NCI-H526 (cell line): Measurements from ENCODE around the gene TSNAX.

Source experiments
- DNase-seq, 2 experiments: peaks; one replicate each; lab custom pipeline; 2025; lab: John Stamatoyannopoulos, UW

TSNAX gene

DNA sequence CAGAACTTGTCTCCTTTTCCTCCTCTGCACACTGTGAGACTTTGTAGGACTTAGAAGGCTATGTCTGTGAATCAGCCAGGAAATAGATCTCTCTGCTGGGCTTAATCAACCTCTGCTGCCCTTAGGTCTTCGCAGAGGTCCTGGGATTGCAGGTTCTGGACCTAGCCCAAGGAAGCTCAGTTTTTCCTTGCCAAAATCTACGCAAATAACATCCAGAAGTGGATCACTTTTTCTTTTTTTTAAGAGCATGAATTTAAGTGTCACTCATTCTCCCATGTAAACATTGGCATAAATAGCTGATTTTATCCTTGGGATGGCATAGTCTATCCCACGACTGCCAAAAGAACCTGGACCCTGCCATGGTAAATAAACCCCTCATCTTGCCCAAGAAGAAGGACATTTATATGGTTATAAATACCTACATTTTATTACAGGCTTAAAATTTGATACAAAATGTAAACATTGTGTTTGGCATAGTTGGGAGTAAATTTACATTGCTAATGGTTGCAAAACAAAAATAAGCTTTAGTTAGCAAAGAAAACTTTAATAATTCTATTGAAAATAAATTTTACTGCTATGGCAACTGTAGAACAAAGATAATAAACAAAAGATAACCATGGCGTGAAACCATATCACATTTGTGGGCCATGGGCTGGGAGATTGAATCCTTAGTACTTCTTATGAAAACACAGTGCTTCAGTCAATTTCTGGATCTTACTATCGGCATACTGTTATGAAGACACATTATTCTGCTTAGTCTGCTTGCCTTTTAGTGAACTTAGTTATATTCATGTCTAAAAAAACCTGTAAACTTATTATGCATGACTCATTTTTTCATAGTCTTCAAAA is 73.6 kb downstream of the TSNAX start:
- DNase-seq = no peak

DNA sequence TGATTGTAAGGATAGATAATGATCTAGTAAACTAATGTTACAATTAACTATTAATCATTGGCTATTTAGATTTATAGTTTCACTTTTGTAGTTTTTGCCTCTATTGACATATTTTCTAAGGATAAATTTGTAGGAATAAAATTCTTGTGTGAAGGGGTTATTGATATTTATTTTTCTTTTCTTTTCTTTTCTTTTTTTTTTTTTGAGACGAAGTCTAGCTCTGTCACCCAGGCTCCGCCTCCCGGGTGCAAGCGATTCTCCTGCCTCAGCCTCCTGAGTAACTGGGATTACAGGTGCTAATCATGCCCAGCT is 74.2 kb downstream of the TSNAX start:
- no peak for DNase-seq

DNA sequence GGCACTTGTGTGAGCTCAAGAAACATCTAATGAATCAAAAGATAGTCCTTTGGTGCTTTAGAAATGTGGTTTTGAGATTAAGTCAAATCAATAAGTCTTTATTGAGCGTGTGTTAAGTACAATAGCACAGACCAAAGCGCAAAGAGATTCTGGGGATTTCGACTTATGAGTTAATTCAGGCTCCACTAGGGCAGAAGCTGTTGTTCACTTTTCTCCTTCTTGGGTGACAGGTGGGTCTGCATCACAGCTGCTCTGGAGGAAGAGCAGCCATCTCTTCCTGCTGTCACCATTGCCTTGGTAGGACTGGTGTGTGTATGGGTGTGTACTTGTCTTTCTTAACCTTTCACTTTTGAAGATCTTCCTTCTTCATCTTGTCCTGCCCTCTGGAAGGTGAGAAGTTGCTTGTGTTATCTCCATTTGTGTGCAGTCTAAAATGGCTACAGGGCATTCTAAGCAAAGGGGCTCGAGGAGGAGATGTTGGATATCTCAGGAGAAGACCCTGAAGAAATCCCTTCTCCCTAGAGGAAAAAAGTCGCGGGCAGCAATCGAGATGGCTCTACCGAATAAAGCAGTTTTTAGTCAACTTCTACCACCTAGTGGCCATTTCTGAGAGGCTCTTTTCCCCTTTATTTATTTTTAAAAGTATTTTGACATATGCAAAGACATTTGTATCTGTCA is 75.3 kb downstream of the TSNAX start:
- DNase-seq = peak; percentile 21 to 61

DNA sequence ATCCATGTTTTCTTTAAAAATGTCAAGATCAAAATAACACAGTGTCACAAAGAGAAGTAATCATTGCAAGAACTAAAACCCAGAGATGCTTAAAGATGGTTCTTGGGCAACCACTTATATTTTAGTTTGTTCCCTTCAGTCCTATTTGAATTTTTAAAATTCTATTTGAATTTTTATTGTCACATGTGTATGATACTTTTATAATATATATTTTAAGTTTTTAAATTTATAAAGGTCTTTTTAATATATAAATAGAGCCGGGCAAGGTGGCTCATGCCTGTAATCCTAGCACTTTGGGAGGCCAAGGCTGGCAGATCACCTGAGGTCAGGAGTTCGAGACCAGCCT is 75.8 kb downstream of the TSNAX start:
- DNase-seq = no peak

DNA sequence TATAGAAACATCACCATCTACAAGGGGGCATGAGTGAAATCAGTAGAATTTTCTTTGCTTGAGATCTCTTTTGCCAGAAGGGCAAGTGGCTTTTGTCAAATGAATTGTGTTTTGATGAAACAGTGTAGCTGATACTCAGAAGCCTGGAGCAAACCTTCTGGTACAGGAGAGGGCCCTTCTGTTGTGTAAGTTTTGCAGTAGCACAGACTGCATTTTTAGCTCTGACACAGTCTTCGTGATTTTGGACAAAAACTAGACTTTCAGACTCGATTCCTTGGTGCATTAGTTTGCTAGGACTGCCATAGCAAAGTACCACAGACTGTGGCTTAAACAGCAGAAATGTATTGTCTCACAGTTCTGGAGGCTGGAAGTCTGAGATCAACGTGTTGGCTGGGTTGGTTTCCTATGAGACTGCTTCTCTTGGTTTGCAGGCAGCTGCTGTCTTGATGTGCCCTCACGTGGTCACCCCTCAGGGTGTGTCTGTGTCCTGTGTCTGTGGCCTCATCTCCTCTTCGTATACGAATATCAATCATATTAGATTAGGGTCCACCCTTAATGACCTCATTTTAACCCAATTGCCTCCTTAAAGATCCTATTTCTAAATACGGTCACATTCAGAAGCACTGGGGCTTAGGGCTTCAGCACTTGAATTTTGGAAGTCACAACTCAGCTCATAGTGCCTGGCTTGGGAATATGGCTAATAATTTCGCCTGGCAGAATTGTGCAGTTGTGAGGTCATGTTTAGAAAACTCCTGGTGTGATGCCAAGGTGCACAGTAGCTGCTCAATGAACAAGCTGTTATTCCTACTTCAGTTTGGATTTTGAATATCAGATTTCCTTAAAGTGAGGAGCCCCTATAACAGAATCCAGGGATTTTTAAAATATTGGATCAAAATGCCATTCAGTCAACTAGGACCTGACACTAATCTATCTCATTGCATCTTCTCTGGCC is 77.0 kb downstream of the TSNAX start:
- no peak for DNase-seq

DNA sequence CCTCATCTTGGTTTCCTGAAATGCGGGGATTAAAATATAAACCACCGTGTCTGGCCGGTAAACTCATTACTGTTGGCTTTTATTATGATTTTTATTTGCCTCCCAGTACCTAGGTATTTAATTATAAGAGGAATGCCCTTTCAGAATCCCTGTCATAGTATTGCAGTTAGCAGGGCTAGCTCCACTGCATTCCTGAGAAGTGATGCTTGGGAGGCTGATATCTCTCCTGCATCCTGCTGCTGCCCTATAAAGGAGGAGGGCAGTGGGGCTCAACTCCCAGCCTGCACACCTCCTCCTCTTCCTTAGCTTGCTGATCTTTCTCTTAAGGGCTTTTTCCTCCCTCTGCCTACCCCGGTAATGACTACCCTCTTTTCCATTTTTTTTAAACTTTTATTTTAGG is 78.2 kb downstream of the TSNAX start:
- DNase-seq = no peak

DNA sequence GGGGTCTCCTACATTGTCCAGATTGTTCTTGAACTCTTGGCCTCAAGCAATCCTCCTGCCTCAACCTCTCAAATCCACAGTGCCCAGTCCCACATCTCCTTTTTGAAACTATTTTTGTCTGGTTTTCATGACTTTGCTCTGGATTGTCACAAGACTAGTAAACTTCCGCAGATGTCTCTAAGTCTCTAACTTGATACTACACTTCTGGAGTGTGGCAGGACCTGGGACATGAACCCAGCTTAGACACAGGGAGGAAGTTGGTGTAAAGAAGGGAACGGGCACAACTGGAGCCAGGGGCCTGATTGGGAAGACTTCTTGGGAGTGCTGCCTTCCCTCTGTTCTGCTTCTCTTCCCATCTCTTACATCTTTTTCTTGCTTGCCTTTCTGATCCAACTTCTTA is 81.9 kb downstream of the TSNAX start:
- no peak for DNase-seq

DNA sequence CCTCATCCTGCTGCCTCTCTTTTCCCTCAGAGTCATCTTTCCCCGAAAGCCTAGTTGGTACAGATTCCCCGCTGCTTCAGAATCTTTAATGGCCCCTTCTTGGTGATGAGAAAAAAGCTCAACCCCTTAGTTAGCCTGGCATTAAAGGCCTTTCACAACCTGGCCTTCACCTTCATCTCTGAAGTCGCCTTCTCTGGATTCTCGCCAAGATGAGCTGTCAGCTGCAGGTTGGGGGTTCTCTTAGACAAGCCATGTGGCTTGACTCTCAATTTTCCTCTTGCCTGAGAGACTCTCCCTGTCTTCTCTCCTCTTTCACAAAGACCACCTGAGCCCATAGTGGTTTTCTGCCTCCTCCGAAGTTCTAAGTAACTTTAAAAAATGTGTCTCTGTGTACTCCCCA is 82.6 kb downstream of the TSNAX start:
- DNase-seq = no peak

DNA sequence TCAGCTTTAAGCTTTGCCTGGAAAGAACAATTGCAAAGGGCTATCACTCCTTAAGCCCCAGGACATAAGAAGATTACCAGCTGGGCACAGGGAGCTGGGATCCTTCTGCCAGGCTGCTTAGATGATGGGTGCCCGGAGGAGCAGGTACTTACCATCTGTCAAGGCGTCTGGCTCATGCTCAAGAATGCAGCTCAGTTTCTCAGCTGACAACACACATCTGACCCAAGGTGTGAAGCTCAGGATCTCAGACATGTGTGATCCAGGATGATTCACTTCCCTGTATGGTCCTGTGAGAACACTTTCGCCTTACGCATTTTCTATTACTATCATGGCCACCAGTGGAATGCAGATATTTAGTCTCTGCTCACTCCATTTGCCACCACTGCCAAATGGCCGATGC is 83.4 kb downstream of the TSNAX start:
- no peak for DNase-seq

DNA sequence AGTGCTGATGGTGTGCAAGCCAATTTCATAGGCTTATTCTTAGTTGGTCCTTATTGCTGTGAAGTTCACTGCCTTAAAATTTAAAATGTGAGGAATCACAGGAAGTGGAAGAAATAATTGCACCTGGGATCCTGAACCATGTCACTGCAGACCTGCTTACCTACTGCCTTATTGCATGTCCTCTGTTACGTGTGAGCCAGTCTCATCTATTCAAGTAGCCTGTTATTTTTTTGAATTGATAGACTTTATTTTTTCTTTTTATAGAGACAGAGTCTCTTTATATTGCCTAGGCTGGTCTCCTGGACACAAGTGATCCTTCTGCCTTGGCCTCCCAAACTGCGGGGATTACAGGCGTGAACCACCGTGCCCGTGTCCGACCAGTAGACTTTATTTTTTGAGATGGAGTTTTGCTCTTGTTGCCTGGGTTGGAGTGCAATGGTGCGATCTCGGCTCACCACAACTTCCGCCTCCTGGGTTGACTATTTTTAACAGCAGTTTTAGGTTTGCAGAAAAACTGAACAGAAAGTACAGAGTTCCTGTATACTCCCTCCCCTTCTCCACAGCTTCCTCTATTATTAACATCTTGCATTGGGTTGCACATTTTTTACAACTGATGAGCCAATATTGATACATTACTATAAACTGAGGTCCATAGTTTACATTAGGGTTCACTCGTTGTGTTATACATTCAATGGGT is 84.1 kb downstream of the TSNAX start:
- no peak for DNase-seq

DNA sequence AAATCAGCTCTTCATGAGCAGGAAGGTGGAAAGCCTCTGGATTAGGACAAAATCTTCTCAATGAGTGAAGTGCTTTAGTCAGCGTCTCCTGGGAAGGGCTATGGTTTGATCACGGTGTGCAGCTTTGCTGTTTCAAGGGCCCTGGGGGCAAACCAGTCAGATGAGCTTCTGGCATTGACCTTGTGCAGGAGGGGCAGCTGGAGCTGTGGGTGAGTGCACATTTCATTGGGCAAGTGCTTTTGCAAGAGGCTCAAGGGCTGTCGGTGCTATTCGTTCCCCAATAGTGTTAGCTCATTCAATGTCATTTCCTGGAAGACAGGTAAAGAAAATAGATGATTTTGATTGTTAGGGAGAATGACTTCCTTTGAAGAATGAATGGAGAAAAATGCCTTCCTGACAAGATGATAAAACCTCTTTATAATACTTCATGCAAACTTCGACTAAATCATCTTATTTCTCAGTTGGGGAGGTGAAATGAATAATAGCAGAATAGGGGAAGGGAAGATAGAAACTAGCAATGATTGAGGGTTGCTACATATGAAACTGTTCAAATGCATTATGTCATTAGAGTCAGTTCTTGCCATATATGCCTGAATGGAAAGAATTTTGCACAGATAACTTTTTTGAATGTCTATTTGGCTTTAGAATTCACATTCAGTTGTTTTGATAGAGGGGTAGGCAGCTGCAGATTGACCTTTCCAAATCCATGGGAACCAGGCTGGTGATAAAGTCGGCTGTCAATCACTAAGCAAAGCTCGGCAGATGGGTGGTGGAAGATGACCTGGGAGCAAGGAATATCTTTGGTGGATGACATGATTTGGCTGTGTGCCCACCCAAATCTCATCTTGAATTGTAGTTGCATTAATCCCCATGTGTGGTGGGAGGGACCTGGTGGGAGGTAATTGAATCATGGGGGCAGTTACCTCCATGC is 85.2 kb downstream of the TSNAX start:
- DNase-seq = no peak
